Loucy (cell line): Measurements from ENCODE around the gene FOXP1.

Experiments
- EZH2phosphoT487 ChIP-seq: fragments of 200-600 bp; IDR thresholded peaks from 2 replicates; pipeline ENCODE4 v1.6.1; 2018; ENCODE audit warnings: antibody characterized with exemption, mild to moderate bottlenecking, moderate library complexity, borderline replicate concordance
- TF ChIP-seq, protein P1 (sequence below): fragments of 200-600 bp; sonication (generic); conservative IDR thresholded peaks from 2 replicates; pipeline ENCODE4 v1.5.1; 2014; ENCODE audit warnings: mild to moderate bottlenecking, antibody characterized with exemption, low read length

DNA sequence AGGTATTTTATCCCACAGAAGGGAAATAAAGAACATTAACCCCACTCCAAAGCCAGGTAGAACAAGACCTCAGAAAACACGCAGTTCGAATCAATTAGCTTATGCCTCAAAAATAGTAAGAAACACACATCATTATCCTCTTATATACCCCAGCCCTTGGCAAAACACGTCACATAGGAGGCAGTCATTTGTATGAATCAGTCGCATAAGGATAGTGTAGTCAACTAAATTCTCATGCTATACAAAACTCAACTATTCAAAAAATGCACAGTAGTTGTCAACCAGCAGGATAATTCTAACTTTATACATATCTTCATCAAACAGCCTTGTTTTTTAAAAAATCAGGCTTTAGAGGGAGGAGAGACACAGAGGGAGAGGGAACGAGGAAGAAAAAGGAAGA, 298.4 kb downstream of the FOXP1 start:
- TF ChIP-seq, protein P1, sequence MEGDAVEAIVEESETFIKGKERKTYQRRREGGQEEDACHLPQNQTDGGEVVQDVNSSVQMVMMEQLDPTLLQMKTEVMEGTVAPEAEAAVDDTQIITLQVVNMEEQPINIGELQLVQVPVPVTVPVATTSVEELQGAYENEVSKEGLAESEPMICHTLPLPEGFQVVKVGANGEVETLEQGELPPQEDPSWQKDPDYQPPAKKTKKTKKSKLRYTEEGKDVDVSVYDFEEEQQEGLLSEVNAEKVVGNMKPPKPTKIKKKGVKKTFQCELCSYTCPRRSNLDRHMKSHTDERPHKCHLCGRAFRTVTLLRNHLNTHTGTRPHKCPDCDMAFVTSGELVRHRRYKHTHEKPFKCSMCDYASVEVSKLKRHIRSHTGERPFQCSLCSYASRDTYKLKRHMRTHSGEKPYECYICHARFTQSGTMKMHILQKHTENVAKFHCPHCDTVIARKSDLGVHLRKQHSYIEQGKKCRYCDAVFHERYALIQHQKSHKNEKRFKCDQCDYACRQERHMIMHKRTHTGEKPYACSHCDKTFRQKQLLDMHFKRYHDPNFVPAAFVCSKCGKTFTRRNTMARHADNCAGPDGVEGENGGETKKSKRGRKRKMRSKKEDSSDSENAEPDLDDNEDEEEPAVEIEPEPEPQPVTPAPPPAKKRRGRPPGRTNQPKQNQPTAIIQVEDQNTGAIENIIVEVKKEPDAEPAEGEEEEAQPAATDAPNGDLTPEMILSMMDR: no peak
- no peak for TF ChIP-seq EZH2phosphoT487
